Measurements from ENCODE around the gene ACTR3C. TPM values are rescaled to one million over a fixed set of nuclear protein-coding genes. Genes with fewer than 3 reads are reported as not detected.
"Not testable (repeated sequence)": the region's sequence is repeated elsewhere in the genome, so short reads cannot be mapped to it uniquely, and the experiment has no call there.

ACTR3C gene
- polyA plus RNA-seq, 3 donors: 0.55 to 1.9 (median 1.7) TPM

DNA sequence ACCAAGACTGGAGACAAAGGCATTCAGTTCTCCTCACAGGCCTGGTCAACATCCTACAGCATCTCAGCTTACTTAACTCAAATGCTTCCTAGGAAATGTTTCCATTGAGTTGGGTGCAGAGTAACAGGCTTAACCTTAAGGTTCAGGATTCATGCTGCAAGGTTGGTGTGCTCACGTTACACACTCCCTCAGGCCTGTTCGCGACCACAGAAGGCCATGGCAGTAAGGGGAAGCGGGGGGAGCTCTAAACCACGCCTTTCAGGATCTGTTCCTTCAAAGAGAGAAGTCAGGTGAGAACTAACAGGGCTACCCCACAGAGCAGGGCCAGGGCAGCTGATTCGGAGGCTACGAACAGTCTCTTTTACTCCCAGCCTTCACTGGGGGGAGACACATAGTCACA lies 35.5 kb downstream of the ACTR3C start:
- H3K9me3 Mint-ChIP-seq: not testable (repeated sequence)

DNA sequence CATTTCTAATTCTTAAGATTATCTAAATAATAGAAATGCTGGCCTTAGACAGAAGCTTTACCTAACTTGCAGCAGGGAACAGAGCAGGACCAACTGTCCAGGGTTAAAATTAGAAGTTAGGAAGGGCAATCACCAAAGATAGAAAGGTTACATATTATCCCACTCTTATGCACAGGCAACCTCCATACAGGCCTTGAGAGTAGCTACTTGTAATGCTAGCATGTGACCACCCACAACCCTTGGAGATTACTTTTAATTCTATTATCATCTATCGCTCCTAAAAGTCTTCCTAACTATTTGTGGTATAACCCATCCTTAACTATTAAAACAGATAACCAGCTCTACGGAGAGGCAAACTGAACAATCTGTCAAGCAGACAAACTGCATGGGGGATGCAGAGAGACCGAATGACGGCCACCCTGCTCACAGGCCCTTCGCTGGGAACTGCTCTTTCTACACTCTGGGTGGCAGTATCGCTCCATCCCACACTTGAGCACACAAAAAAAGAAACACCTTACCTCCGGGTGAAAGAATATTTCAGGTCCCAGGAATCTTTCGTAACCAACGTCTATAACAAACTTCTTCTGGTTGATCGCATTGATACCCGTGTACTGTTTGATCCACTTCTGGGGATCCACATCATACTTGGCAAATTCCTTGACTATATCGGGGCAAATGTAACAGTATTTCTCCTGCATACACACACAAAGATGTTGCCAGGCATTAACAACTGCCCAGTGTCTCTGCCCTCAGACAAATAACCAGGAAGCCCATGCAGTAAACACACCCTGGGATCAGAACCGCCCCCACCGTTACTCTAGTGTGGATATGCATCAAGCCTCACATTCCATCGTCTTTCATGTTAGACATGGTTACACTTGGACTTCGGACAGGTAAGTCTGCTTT lies 37.2 kb downstream of the ACTR3C start:
- H3K4me3 ChIP-seq (replicated peaks in 1 of 3; ENCODE audit: low read depth in 2 of 3, low read length in 3 of 3); H3K4me1 ChIP-seq (ENCODE audit: control insufficient read depth in 1 of 2, insufficient read depth in 2 of 2, low read length in 2 of 2); H3K9me3 ChIP-seq (replicated peaks in 1 of 2; ENCODE audit: control insufficient read depth in 1 of 2, insufficient read depth in 1 of 2, low read length in 2 of 2); H3K36me3 Mint-ChIP-seq; H4K20me1 ChIP-seq (ENCODE audit: insufficient read depth, low read length); H3K4me3 Mint-ChIP-seq; H3K36me3 ChIP-seq (replicated peaks in 1 of 2; ENCODE audit: control insufficient read depth in 1 of 2, insufficient read depth in 2 of 2, low read length in 2 of 2); H3K9ac ChIP-seq (ENCODE audit: insufficient read depth, low read length, poor library complexity, severe bottlenecking); H3K27ac ChIP-seq (ENCODE audit: low read depth in 1 of 2, low read length in 2 of 2); H3K4me1 Mint-ChIP-seq; H2AFZ ChIP-seq (ENCODE audit: insufficient read depth, low read depth, low read length, poor library complexity, severe bottlenecking); H3K27ac Mint-ChIP-seq; intact Hi-C loops (cut with micrococcal nuclease); H3K27me3 Mint-ChIP-seq (ENCODE audit: low read depth in 3 of 3); H3K9me3 Mint-ChIP-seq; H3K4me2 ChIP-seq (replicated peaks; ENCODE audit: extremely low read depth, low read length, poor library complexity, severe bottlenecking); H3K79me2 ChIP-seq (ENCODE audit: insufficient read depth, low read length); H3K27me3 ChIP-seq (ENCODE audit: control insufficient read depth in 2 of 2, insufficient read depth in 2 of 2, low read length in 2 of 2); DNase-seq: not testable (repeated sequence)
- WGBS (ENCODE audit: insufficient coverage): 5% methylated on average over 8 of the region's 16 CpGs
- TF ChIP-seq, protein P1, sequence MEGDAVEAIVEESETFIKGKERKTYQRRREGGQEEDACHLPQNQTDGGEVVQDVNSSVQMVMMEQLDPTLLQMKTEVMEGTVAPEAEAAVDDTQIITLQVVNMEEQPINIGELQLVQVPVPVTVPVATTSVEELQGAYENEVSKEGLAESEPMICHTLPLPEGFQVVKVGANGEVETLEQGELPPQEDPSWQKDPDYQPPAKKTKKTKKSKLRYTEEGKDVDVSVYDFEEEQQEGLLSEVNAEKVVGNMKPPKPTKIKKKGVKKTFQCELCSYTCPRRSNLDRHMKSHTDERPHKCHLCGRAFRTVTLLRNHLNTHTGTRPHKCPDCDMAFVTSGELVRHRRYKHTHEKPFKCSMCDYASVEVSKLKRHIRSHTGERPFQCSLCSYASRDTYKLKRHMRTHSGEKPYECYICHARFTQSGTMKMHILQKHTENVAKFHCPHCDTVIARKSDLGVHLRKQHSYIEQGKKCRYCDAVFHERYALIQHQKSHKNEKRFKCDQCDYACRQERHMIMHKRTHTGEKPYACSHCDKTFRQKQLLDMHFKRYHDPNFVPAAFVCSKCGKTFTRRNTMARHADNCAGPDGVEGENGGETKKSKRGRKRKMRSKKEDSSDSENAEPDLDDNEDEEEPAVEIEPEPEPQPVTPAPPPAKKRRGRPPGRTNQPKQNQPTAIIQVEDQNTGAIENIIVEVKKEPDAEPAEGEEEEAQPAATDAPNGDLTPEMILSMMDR (IDR thresholded peaks at IDR 0.05): peak; percentile 64

More for the DNA sequence above, 35.5 kb downstream of the ACTR3C start:
- intact Hi-C loops (cut with micrococcal nuclease); H3K4me3 Mint-ChIP-seq; H3K4me2 ChIP-seq (replicated peaks; ENCODE audit: extremely low read depth, low read length, poor library complexity, severe bottlenecking); DNase-seq; H4K20me1 ChIP-seq (ENCODE audit: insufficient read depth, low read length); H3K9ac ChIP-seq (ENCODE audit: insufficient read depth, low read length, poor library complexity, severe bottlenecking); H3K4me3 ChIP-seq (replicated peaks in 1 of 3; ENCODE audit: low read depth in 2 of 3, low read length in 3 of 3); H3K27me3 Mint-ChIP-seq (ENCODE audit: low read depth in 3 of 3); H3K4me1 Mint-ChIP-seq; H3K27ac Mint-ChIP-seq; H3K4me1 ChIP-seq (ENCODE audit: control insufficient read depth in 1 of 2, insufficient read depth in 2 of 2, low read length in 2 of 2); H3K9me3 ChIP-seq (replicated peaks in 1 of 2; ENCODE audit: control insufficient read depth in 1 of 2, insufficient read depth in 1 of 2, low read length in 2 of 2); H3K79me2 ChIP-seq (ENCODE audit: insufficient read depth, low read length); H3K36me3 ChIP-seq (replicated peaks in 1 of 2; ENCODE audit: control insufficient read depth in 1 of 2, insufficient read depth in 2 of 2, low read length in 2 of 2); H3K27me3 ChIP-seq (ENCODE audit: control insufficient read depth in 2 of 2, insufficient read depth in 2 of 2, low read length in 2 of 2); H3K27ac ChIP-seq (ENCODE audit: low read depth in 1 of 2, low read length in 2 of 2); H2AFZ ChIP-seq (ENCODE audit: insufficient read depth, low read depth, low read length, poor library complexity, severe bottlenecking); H3K36me3 Mint-ChIP-seq: not testable (repeated sequence)
- WGBS (ENCODE audit: insufficient coverage): no CpG with 5 or more reads among the region's 7 CpGs

DNA sequence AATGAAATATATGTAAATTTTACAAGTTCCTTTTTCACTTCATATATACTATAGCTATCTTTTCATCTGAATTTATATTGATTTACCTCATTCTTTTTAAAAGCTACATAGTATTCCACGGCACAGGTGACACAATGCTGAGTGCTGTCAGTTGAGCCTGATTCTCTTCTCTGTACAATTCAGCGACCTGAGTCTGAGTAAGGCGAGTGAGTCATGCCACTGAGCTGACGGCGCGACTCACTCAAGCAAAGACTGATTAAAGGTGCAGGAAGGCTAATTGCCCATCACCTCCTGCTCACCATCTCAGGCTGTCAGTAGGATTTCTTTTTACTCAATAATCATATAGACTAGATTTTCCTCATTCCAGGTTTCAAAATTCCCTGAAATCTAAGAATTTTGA lies 39.7 kb downstream of the ACTR3C start:
- H2AFZ ChIP-seq (ENCODE audit: insufficient read depth, low read depth, low read length, poor library complexity, severe bottlenecking); intact Hi-C loops (cut with micrococcal nuclease); H3K4me1 ChIP-seq (ENCODE audit: control insufficient read depth in 1 of 2, insufficient read depth in 2 of 2, low read length in 2 of 2): not testable (repeated sequence)

GRCh38 chr7:150283111-150283510 lies 40.2 kb downstream of the ACTR3C start:
- H3K4me1 Mint-ChIP-seq; H3K4me3 Mint-ChIP-seq; H3K36me3 Mint-ChIP-seq; H3K4me1 ChIP-seq (ENCODE audit: control insufficient read depth in 1 of 2, insufficient read depth in 2 of 2, low read length in 2 of 2); H3K4me2 ChIP-seq (replicated peaks; ENCODE audit: extremely low read depth, low read length, poor library complexity, severe bottlenecking); H3K27me3 Mint-ChIP-seq (ENCODE audit: low read depth in 3 of 3); intact Hi-C loops (cut with micrococcal nuclease); H3K27ac ChIP-seq (ENCODE audit: low read depth in 1 of 2, low read length in 2 of 2); H3K9me3 Mint-ChIP-seq; H3K9ac ChIP-seq (ENCODE audit: insufficient read depth, low read length, poor library complexity, severe bottlenecking); H2AFZ ChIP-seq (ENCODE audit: insufficient read depth, low read depth, low read length, poor library complexity, severe bottlenecking); H4K20me1 ChIP-seq (ENCODE audit: insufficient read depth, low read length); H3K4me3 ChIP-seq (replicated peaks in 1 of 3; ENCODE audit: low read depth in 2 of 3, low read length in 3 of 3); H3K36me3 ChIP-seq (replicated peaks in 1 of 2; ENCODE audit: control insufficient read depth in 1 of 2, insufficient read depth in 2 of 2, low read length in 2 of 2); H3K27me3 ChIP-seq (ENCODE audit: control insufficient read depth in 2 of 2, insufficient read depth in 2 of 2, low read length in 2 of 2); DNase-seq; H3K79me2 ChIP-seq (ENCODE audit: insufficient read depth, low read length); H3K27ac Mint-ChIP-seq; H3K9me3 ChIP-seq (replicated peaks in 1 of 2; ENCODE audit: control insufficient read depth in 1 of 2, insufficient read depth in 1 of 2, low read length in 2 of 2): not testable (repeated sequence)
- WGBS (ENCODE audit: insufficient coverage): no CpG with 5 or more reads among the region's 3 CpGs

More for the DNA sequence above, 39.7 kb downstream of the ACTR3C start:
- not testable (repeated sequence) for H3K27ac Mint-ChIP-seq; H3K4me2 ChIP-seq (replicated peaks; ENCODE audit: extremely low read depth, low read length, poor library complexity, severe bottlenecking); DNase-seq; H4K20me1 ChIP-seq (ENCODE audit: insufficient read depth, low read length); H3K79me2 ChIP-seq (ENCODE audit: insufficient read depth, low read length); H3K9me3 Mint-ChIP-seq; H3K4me1 Mint-ChIP-seq; H3K36me3 Mint-ChIP-seq; H3K4me3 Mint-ChIP-seq; H3K9me3 ChIP-seq (replicated peaks in 1 of 2; ENCODE audit: control insufficient read depth in 1 of 2, insufficient read depth in 1 of 2, low read length in 2 of 2); H3K36me3 ChIP-seq (replicated peaks in 1 of 2; ENCODE audit: control insufficient read depth in 1 of 2, insufficient read depth in 2 of 2, low read length in 2 of 2); H3K27ac ChIP-seq (ENCODE audit: low read depth in 1 of 2, low read length in 2 of 2); H3K4me3 ChIP-seq (replicated peaks in 1 of 3; ENCODE audit: low read depth in 2 of 3, low read length in 3 of 3); H3K27me3 Mint-ChIP-seq (ENCODE audit: low read depth in 3 of 3); H3K9ac ChIP-seq (ENCODE audit: insufficient read depth, low read length, poor library complexity, severe bottlenecking); H3K27me3 ChIP-seq (ENCODE audit: control insufficient read depth in 2 of 2, insufficient read depth in 2 of 2, low read length in 2 of 2)
- WGBS (ENCODE audit: insufficient coverage): no CpG with 5 or more reads among the region's 6 CpGs

Measured in CD14-positive monocyte (primary cell).